PC-9 (cell line): ENCODE data around the gene FOXA3.

ENCODE experiments used
- CTCF ChIP-seq: fragments of 200-600 bp; sonication (generic); conservative IDR thresholded peaks from 2 replicates; pipeline ENCODE4 v1.6.1; 2017; ENCODE audit warnings: mixed run types, antibody characterized with exemption, mild to moderate bottlenecking, moderate library complexity
- EZH2 ChIP-seq: fragments of 200-600 bp; sonication (generic); IDR thresholded peaks from 2 replicates; pipeline ENCODE4 v1.8.0; 2017; ENCODE audit warnings: antibody characterized with exemption, low read depth

- no peak for TF ChIP-seq CTCF
- no peak for TF ChIP-seq EZH2
Observed at GRCh38 chr19:45906221-45906620, 42.1 kb downstream of the FOXA3 start.
